ENCODE measurements around the gene RNF223. TPM values are rescaled to one million over a fixed set of nuclear protein-coding genes. Genes with fewer than 3 reads are reported as not detected.
A peak's percentile ranks its signal among the peaks of the same experiment; 100 is the strongest.
"Not testable (repeated sequence)": the region's sequence is repeated elsewhere in the genome, so short reads cannot be mapped to it uniquely, and the experiment has no call there.

RNF223 gene
- total and polyA plus RNA-seq, 4 donors, result 0.54 to 2.4 (median 1.4) TPM

DNA sequence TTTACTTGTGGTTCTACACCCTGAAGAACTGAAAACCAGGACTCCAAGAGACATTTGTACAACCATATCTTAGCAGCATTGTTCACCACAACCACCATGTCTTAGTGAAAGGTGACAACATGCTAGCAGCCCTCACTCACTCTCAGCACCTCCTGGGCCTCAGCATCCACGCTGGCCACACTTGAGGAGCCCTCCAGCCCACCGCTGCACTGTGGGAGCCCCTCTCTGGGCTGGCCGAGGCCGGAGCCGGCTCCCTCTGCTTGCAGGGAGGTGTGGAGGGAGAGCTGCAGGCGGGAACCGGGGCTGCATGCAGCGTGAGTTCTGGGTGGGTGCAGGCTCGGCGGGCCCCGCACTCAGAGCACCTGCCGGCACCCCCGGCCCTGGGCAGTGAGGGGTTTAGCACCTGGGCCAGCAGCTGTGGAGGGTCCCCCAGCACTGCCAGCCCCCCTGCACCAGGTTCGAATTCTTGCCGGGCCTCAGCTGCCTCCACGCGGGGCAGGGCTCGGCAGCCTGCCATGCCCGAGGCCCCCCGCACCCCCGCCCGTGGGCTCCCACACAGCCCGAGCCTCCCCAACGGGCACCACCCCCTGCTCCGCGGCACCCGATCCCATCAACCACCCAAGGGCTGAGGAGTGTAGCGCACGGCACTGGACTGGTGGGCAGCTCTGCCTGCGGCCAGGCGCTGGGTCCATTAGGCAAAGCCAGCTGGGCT, 32.6 kb upstream of the RNF223 start:
- DNase-seq (peak in 1 of 3 donors; percentile 8), ATAC-seq (ENCODE audit: insufficient read depth, low FRiP score) (no peak)
- Histone ChIP-seq H3K27ac (ENCODE audit: low read depth in 1 of 2, low read length in 1 of 2) (no peak overlapping the region), H3K9ac (ENCODE audit: insufficient read depth in 1 of 2, low read length in 2 of 2) (no peak overlapping the region), H3K36me3 (ENCODE audit: control insufficient read depth in 4 of 4, insufficient read depth in 4 of 4, low read length in 4 of 4) (peaks cover 0 to 5% (median 0%) of the 10 kb centered on the region in 4 donors), H3K9me3 (ENCODE audit: control insufficient read depth in 4 of 4, insufficient read depth in 3 of 4, low read length in 3 of 4) (no peaks in the 10 kb centered on the region), H3K27me3 (ENCODE audit: control insufficient read depth in 3 of 3, insufficient read depth in 3 of 3, low read length in 2 of 3) (no peaks in the 10 kb centered on the region), H3K4me1 (ENCODE audit: control insufficient read depth in 5 of 5, insufficient read depth in 5 of 5, low read length in 5 of 5) (no peaks in the 10 kb centered on the region), H3K4me3 (no peak overlapping the region)
- no peak for TF ChIP-seq CTCF (IDR thresholded peaks at IDR 0.05; ENCODE audit: control extremely low read depth, extremely low read depth)
- 95 to 98% methylated on average over 21 to 31 of the region's 31 CpGs for WGBS, 2 donors

- H3K4me3 ChIP-seq; H3K27ac ChIP-seq (ENCODE audit: low read depth in 1 of 2, low read length in 1 of 2); H3K36me3 ChIP-seq (ENCODE audit: control insufficient read depth in 4 of 4, insufficient read depth in 4 of 4, low read length in 4 of 4); H3K9me3 ChIP-seq (ENCODE audit: control insufficient read depth in 4 of 4, insufficient read depth in 3 of 4, low read length in 3 of 4); H3K9ac ChIP-seq (ENCODE audit: insufficient read depth in 1 of 2, low read length in 2 of 2); H3K4me1 ChIP-seq (ENCODE audit: control insufficient read depth in 5 of 5, insufficient read depth in 5 of 5, low read length in 5 of 5); DNase-seq; H3K27me3 ChIP-seq (ENCODE audit: control insufficient read depth in 3 of 3, insufficient read depth in 3 of 3, low read length in 2 of 3); ATAC-seq (ENCODE audit: insufficient read depth, low FRiP score): not testable (repeated sequence)
- 73 to 78% methylated on average over 6 of the region's 6 CpGs for WGBS, 2 donors
Measured at GRCh38 chr1:1104152-1104551, 30.0 kb upstream of the RNF223 start.

DNA sequence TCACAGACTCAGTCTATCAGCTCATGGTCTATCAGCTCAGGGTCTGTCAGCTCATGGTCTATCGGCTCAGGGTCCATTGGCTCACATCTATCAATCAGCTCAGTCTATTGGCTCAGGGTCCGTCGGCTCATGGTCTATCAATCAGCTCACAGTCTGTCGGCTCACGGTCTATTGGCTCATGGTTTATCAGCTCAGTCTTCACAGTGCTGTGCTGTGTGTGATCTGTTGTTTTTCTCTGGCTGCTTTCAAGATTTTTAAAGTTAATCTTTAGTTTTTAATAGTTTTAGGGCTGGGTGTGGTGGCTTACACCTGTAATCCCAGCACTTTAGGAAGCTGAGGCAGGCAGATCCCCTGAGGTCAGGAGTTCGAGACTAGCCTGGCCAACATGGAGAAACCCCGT, 27.4 kb upstream of the RNF223 start:
- no peaks in the 10 kb centered on the region for H3K27me3 ChIP-seq (ENCODE audit: control insufficient read depth in 3 of 3, insufficient read depth in 3 of 3, low read length in 2 of 3)
- no peak overlapping the region for H3K9ac ChIP-seq (ENCODE audit: insufficient read depth in 1 of 2, low read length in 2 of 2)
- H3K4me1 ChIP-seq (ENCODE audit: control insufficient read depth in 5 of 5, insufficient read depth in 5 of 5, low read length in 5 of 5), result no peaks in the 10 kb centered on the region
- peaks cover 0 to 3% (median 0%) of the 10 kb centered on the region in 4 donors for H3K36me3 ChIP-seq (ENCODE audit: control insufficient read depth in 4 of 4, insufficient read depth in 4 of 4, low read length in 4 of 4)
- ATAC-seq (ENCODE audit: insufficient read depth, low FRiP score) (no peak), DNase-seq (no peak)
- peaks cover 0 to 4% (median under 1%) of the 10 kb centered on the region in 4 donors for H3K9me3 ChIP-seq (ENCODE audit: control insufficient read depth in 4 of 4, insufficient read depth in 3 of 4, low read length in 3 of 4)
- H3K27ac ChIP-seq (ENCODE audit: low read depth in 1 of 2, low read length in 1 of 2), result no peak overlapping the region
- no peak for TF ChIP-seq CTCF (IDR thresholded peaks at IDR 0.05; ENCODE audit: control extremely low read depth, extremely low read depth)
- no peak overlapping the region for H3K4me3 ChIP-seq
- 95 to 96% methylated on average over 7 of the region's 7 CpGs for WGBS, 2 donors

DNA sequence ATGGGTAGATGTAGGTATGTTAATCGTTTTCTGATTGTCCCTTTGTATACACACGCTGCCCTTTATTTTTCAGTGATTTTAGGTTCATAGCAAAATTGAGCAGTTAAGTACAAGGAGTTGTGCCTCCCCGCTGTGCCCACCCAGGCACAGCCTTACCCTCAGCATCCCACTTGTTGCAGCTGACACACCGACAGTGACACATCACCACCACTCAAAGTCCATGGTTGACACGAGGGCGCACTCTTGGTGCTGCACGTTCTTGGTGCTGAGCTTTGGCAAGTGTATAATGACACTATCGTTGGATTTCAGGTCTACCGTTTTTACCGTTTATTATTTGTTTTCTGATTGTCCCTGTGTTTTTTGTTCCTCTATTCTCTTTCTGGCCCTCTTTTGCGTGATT, 26.2 kb upstream of the RNF223 start:
- ATAC-seq (ENCODE audit: insufficient read depth, low FRiP score), result no peak
- no peaks in the 10 kb centered on the region for H3K4me1 ChIP-seq (ENCODE audit: control insufficient read depth in 5 of 5, insufficient read depth in 5 of 5, low read length in 5 of 5)
- TF ChIP-seq CTCF (IDR thresholded peaks at IDR 0.05; ENCODE audit: control extremely low read depth, extremely low read depth), result no peak

More for the DNA sequence above, 26.2 kb upstream of the RNF223 start:
- DNase-seq, result no peak
- no peak overlapping the region for H3K27ac ChIP-seq (ENCODE audit: low read depth in 1 of 2, low read length in 1 of 2)
- no peak overlapping the region for H3K9ac ChIP-seq (ENCODE audit: insufficient read depth in 1 of 2, low read length in 2 of 2)
- no peaks in the 10 kb centered on the region for H3K27me3 ChIP-seq (ENCODE audit: control insufficient read depth in 3 of 3, insufficient read depth in 3 of 3, low read length in 2 of 3)
- H3K4me3 ChIP-seq, result no peak overlapping the region
- H3K36me3 ChIP-seq (ENCODE audit: control insufficient read depth in 4 of 4, insufficient read depth in 4 of 4, low read length in 4 of 4), result no peaks in the 10 kb centered on the region
- peaks cover 0 to 4% (median under 1%) of the 10 kb centered on the region in 4 donors for H3K9me3 ChIP-seq (ENCODE audit: control insufficient read depth in 4 of 4, insufficient read depth in 3 of 4, low read length in 3 of 4)
- 97 to 98% methylated on average over 11 of the region's 11 CpGs for WGBS, 2 donors
